C4-2B (cell line): ENCODE results near the gene SHMT1.
"Not testable (repeated sequence)": the region's sequence is repeated elsewhere in the genome, so short reads cannot be mapped to it uniquely, and the experiment has no call there.

Experiments used
- H3K27ac ChIP-seq: fragments of 450-650 bp; 2 replicates; pipeline ENCODE4 v1.5.1; 2017
- CTCF ChIP-seq: fragments of 450-650 bp; conservative IDR thresholded peaks from 2 replicates; pipeline ENCODE4 v1.5.1; 2017; ENCODE audit warnings: mild to moderate bottlenecking
- ZFX ChIP-seq: fragments of 450-650 bp; IDR thresholded peaks from 2 replicates; pipeline ENCODE4 v1.6.1; 2017

SHMT1 gene

GRCh38 chr17:18382441-18383078 is 19.2 kb upstream of the SHMT1 start:
- H3K27ac ChIP-seq, result no peak overlapping the region
- TF ChIP-seq ZFX (no peak), CTCF (no peak)

- no peak for TF ChIP-seq CTCF
- TF ChIP-seq ZFX, result no peak
- H3K27ac ChIP-seq, result no peak overlapping the region
Measured at GRCh38 chr17:18381953-18382245, 18.5 kb upstream of the SHMT1 start.

GRCh38 chr17:18381158-18381952 is 18.0 kb upstream of the SHMT1 start:
- TF ChIP-seq ZFX (no peak), CTCF (no peak)
- no peak overlapping the region for H3K27ac ChIP-seq

- H3K27ac ChIP-seq, result no peak overlapping the region
- TF ChIP-seq ZFX, result no peak
- no peak for TF ChIP-seq CTCF
Measured at GRCh38 chr17:18380471-18381157, 17.3 kb upstream of the SHMT1 start.

- TF ChIP-seq ZFX (no peak), CTCF (no peak)
Measured at GRCh38 chr17:18379246-18380146, 16.1 kb upstream of the SHMT1 start.

GRCh38 chr17:18378614-18379013 is 15.3 kb upstream of the SHMT1 start:
- H3K27ac ChIP-seq, result not testable (repeated sequence)

More at GRCh38 chr17:18379246-18380146, 16.1 kb upstream of the SHMT1 start:
- H3K27ac ChIP-seq, result no peak overlapping the region

- TF ChIP-seq ZFX (no peak), CTCF (no peak)
- no peak overlapping the region for H3K27ac ChIP-seq
Measured at GRCh38 chr17:18378205-18378505, 14.8 kb upstream of the SHMT1 start.
